GM12892 (cell line): ENCODE data around the gene SORT1.

Source experiments
- POLR2A ChIP-seq: IDR thresholded peaks from 2 replicates; pipeline ENCODE4 v1.6.1; 2011; ENCODE audit warnings: low read depth, low read length, control low read depth
- POLR2AphosphoS5 ChIP-seq: IDR thresholded peaks from 2 replicates; pipeline ENCODE4 v1.6.1; 2011; ENCODE audit warnings: low read depth, low read length, control low read depth

- TF ChIP-seq POLR2AphosphoS5, result no peak
- TF ChIP-seq POLR2A, result no peak
Measured at GRCh38 chr1:109388208-109388711, 9.5 kb downstream of the SORT1 start.
